WTC11 (cell line): ENCODE data around the gene TXN. TPM values are rescaled to one million over a fixed set of nuclear protein-coding genes. Genes with fewer than 3 reads are reported as not detected.

ENCODE experiments used
- ATAC-seq: fragments of 200-7000 bp; cut with Tn5 transposase; 2 replicates; pipeline ENCODE4 v1.10.0; 2021; ENCODE audit warnings: mild to moderate bottlenecking, moderate library complexity
- CTCF ChIA-PET: fragments of 300-600 bp; sonication (Branson Sonifier 250); formaldehyde crosslinking; loops from one replicate; lab custom pipeline; 2021; ENCODE audit warnings: antibody characterized with exemption; lab: Charles Lee
- POLR2A ChIA-PET: fragments of 350-600 bp; sonication (Branson Sonifier 250); formaldehyde crosslinking; loops from one replicate; lab custom pipeline; 2021; ENCODE audit warnings: antibody characterized with exemption; lab: Charles Lee
- DNase-seq: peaks from one replicate; pipeline ENCODE4 v3.0.0; 2021; ENCODE audit warnings: low spot score
- H3K27ac Mint-ChIP-seq: 2 replicates; pipeline ENCODE4 v1.8.0; 2021; ENCODE audit warnings: mixed read lengths
- H3K27me3 Mint-ChIP-seq: 2 replicates; pipeline ENCODE4 v1.8.0; 2021; ENCODE audit warnings: low read depth, mild to moderate bottlenecking, moderate library complexity, mixed read lengths
- H3K36me3 Mint-ChIP-seq: 2 replicates; pipeline ENCODE4 v1.8.0; 2021; ENCODE audit warnings: mixed read lengths
- H3K4me1 Mint-ChIP-seq: 2 replicates; pipeline ENCODE4 v1.8.0; 2022; ENCODE audit warnings: mixed read lengths
- H3K4me3 Mint-ChIP-seq: 2 replicates; pipeline ENCODE4 v1.8.0; 2021; ENCODE audit warnings: mild to moderate bottlenecking, moderate library complexity, mixed read lengths
- H3K9me3 Mint-ChIP-seq: 2 replicates; pipeline ENCODE4 v1.8.0; 2021; ENCODE audit warnings: mixed read lengths
- AFF4 ChIP-seq: sonication (generic); formaldehyde crosslinking; IDR thresholded peaks from 2 replicates; pipeline ENCODE4 v1.8.1; 2023; ENCODE audit warnings: mild to moderate bottlenecking, missing genetic modification reagents, borderline replicate concordance
- AR ChIP-seq: fragments of 250-450 bp; sonication (Bioruptor Pico); IDR thresholded peaks from 2 replicates; pipeline ENCODE4 v1.9.0; 2021; ENCODE audit warnings: mild to moderate bottlenecking
- CREM ChIP-seq: sonication (generic); formaldehyde crosslinking; IDR thresholded peaks from 2 replicates; pipeline ENCODE4 v1.8.1; 2022; ENCODE audit warnings: mild to moderate bottlenecking, missing genetic modification reagents, moderate library complexity
- E2F1 ChIP-seq: sonication (generic); formaldehyde crosslinking; IDR thresholded peaks from 2 replicates; pipeline ENCODE4 v1.8.0; 2022; ENCODE audit warnings: mild to moderate bottlenecking, missing genetic modification reagents
- ELF4 ChIP-seq: sonication (generic); formaldehyde crosslinking; IDR thresholded peaks from 2 replicates; pipeline ENCODE4 v1.8.1; 2022; ENCODE audit warnings: low read depth, mild to moderate bottlenecking, moderate library complexity, missing genetic modification reagents
- FOXP1 ChIP-seq: sonication (generic); formaldehyde crosslinking; IDR thresholded peaks from 2 replicates; pipeline ENCODE4 v1.8.0; 2022; ENCODE audit warnings: missing genetic modification reagents, mild to moderate bottlenecking, moderate library complexity, borderline replicate concordance
- GABPB1 ChIP-seq: sonication (generic); formaldehyde crosslinking; IDR thresholded peaks from 2 replicates; pipeline ENCODE4 v1.8.1; 2023; ENCODE audit warnings: mild to moderate bottlenecking, missing genetic modification reagents
- MXD4 ChIP-seq: fragments of 250-450 bp; sonication (Bioruptor Pico); IDR thresholded peaks from 2 replicates; pipeline ENCODE4 v1.8.0; 2021; ENCODE audit warnings: mild to moderate bottlenecking, moderate library complexity, borderline replicate concordance
- MYBL2 ChIP-seq: sonication (generic); formaldehyde crosslinking; IDR thresholded peaks from 2 replicates; pipeline ENCODE4 v1.8.1; 2023; ENCODE audit warnings: mild to moderate bottlenecking, moderate library complexity, missing genetic modification reagents
- NFATC4 ChIP-seq: fragments of 250-450 bp; sonication (Bioruptor Pico); IDR thresholded peaks from 2 replicates; pipeline ENCODE4 v1.9.0; 2021; ENCODE audit warnings: mild to moderate bottlenecking
- NFYB ChIP-seq: sonication (generic); formaldehyde crosslinking; conservative IDR thresholded peaks from 2 replicates; pipeline ENCODE4 v1.8.0; 2022; ENCODE audit warnings: low read depth, missing genetic modification reagents
- NR1H2 ChIP-seq: sonication (generic); formaldehyde crosslinking; IDR thresholded peaks from 2 replicates; pipeline ENCODE4 v1.9.0; 2021; ENCODE audit warnings: mild to moderate bottlenecking, moderate library complexity, missing genetic modification reagents
- NR2C2 ChIP-seq: sonication (generic); formaldehyde crosslinking; IDR thresholded peaks from 2 replicates; pipeline ENCODE4 v1.8.0; 2022; ENCODE audit warnings: mild to moderate bottlenecking, missing genetic modification reagents
- PRDM15 ChIP-seq: sonication (generic); formaldehyde crosslinking; IDR thresholded peaks from 2 replicates; pipeline ENCODE4 v1.8.0; 2022; ENCODE audit warnings: missing genetic modification reagents
- RELA ChIP-seq: sonication (generic); formaldehyde crosslinking; IDR thresholded peaks from 2 replicates; pipeline ENCODE4 v1.8.1; 2022; ENCODE audit warnings: missing genetic modification reagents, mild to moderate bottlenecking, borderline replicate concordance
- SOX15 ChIP-seq: fragments of 250-450 bp; sonication (Bioruptor Pico); IDR thresholded peaks from 2 replicates; pipeline ENCODE4 v1.9.0; 2021; ENCODE audit warnings: mild to moderate bottlenecking
- ZBTB21 ChIP-seq: sonication (generic); formaldehyde crosslinking; IDR thresholded peaks from 2 replicates; pipeline ENCODE4 v1.8.1; 2023; ENCODE audit warnings: mild to moderate bottlenecking, missing genetic modification reagents, borderline replicate concordance
- ZNF121 ChIP-seq: sonication (generic); formaldehyde crosslinking; IDR thresholded peaks from 2 replicates; pipeline ENCODE4 v1.8.0; 2023; ENCODE audit warnings: missing genetic modification reagents
- total RNA-seq: library from RNA; stranded (reverse); gene quantifications from 3 replicates; pipeline ENCODE4 v1.2.3, GENCODE V29; 2021

Gene TXN
- total RNA-seq, 1 experiment from 2014 or later: 245 TPM

GRCh38 chr9:110282018-110282738, 25.9 kb upstream of the TXN start:
- POLR2A ChIA-PET: no interaction called here
- CTCF ChIA-PET: no interaction called here

GRCh38 chr9:110278080-110278707, 21.9 kb upstream of the TXN start:
- DNase-seq: no peak
- H3K27ac Mint-ChIP-seq: no peak overlapping the region
- ATAC-seq: no peak
- H3K9me3 Mint-ChIP-seq: no peaks in the 10 kb centered on the region
- H3K4me1 Mint-ChIP-seq: no peaks in the 10 kb centered on the region
- CTCF ChIA-PET: no interaction called here
- POLR2A ChIA-PET: no interaction called here
- no peaks in the 10 kb centered on the region; the same call in 1 of the 2 replicates for H3K27me3 Mint-ChIP-seq
- no peak overlapping the region for H3K4me3 Mint-ChIP-seq
- TF ChIP-seq ZNF121 (CRISPR knock-in tag) (no peak), AFF4 (CRISPR knock-in tag) (no peak), MYBL2 (CRISPR knock-in tag) (no peak), RELA (CRISPR knock-in tag) (no peak), CREM (CRISPR knock-in tag) (no peak), NR1H2 (no peak), SOX15 (no peak), NFATC4 (no peak), ZBTB21 (no peak), PRDM15 (CRISPR knock-in tag) (no peak), FOXP1 (no peak), NFYB (CRISPR knock-in tag) (no peak), ELF4 (no peak), AR (CRISPR knock-in tag) (no peak), E2F1 (CRISPR knock-in tag) (no peak), NR2C2 (no peak)
- no peaks in the 10 kb centered on the region for H3K36me3 Mint-ChIP-seq

More at GRCh38 chr9:110282018-110282738, 25.9 kb upstream of the TXN start:
- DNase-seq (no peak), ATAC-seq (no peak)
- Mint-ChIP-seq H3K9me3 (0 out of 2 replicates have a peak, but pooled peaks cover 4% of the 10 kb centered on the region), H3K4me3 (no peak overlapping the region), H3K27me3 (no peaks in the 10 kb centered on the region; the same call in 1 of the 2 replicates), H3K4me1 (peaks cover 4% of the 10 kb centered on the region), H3K36me3 (no peaks in the 10 kb centered on the region), H3K27ac (no peak overlapping the region)
- TF ChIP-seq ZNF121 (CRISPR knock-in tag) (no peak), MXD4 (CRISPR knock-in tag) (no peak), GABPB1 (peak; percentile 70)
